GM12878 (cell line): ENCODE measurements around the gene SLC6A12. TPM values are rescaled to one million over a fixed set of nuclear protein-coding genes. Genes with fewer than 3 reads are reported as not detected.

Experiments used
- ATAC-seq: fragments of 200-7000 bp; cut with Tn5 transposase; 3 replicates; pipeline ENCODE4 v1.9.1; 2020; ENCODE audit warnings: mild to moderate bottlenecking, moderate library complexity
- BruUV-seq: library from RNA; stranded (reverse); fragments of 400-500 nt; replicated peaks from 2 replicates; lab custom pipeline; 2021; lab: Mats Ljungman, UMichigan
- CTCF ChIA-PET: fragments of 300-600 bp; sonication (Branson Sonifier 250); formaldehyde crosslinking; extraction: SDS; loops from one replicate; lab custom pipeline; 2021; ENCODE audit warnings: inconsistent platforms; lab: Yijun Ruan, JAX
- POLR2A ChIA-PET: fragments of 350-600 bp; formaldehyde crosslinking; extraction: SDS; loops from one replicate; lab custom pipeline; 2021; ENCODE audit warnings: inconsistent platforms; lab: Charles Lee
- RAD21 ChIA-PET: fragments of 300-600 bp; sonication (Branson Sonifier 250); formaldehyde crosslinking; loops from one replicate; lab custom pipeline; 2023; ENCODE audit warnings: antibody characterized with exemption; ENCODE audit not compliant: unreplicated experiment; lab: Charles Lee
- SMC1A ChIA-PET: fragments of 300-600 bp; sonication (Branson Sonifier 250); formaldehyde crosslinking; loops from one replicate; lab custom pipeline; 2023; ENCODE audit not compliant: unreplicated experiment, uncharacterized antibody; lab: Charles Lee
- DNase-seq: peaks from one replicate; pipeline ENCODE4 v3.0.0-alpha.2; 2011; ENCODE audit warnings: low read depth, low spot score
- FAIRE-seq: peaks from 3 replicates; lab custom pipeline; 2011; peaks lifted over from hg19 to GRCh38; lab: Jason Lieb, UNC
- H2AFZ ChIP-seq: 2 replicates; pipeline ENCODE4 v1.6.0; 2011; ENCODE audit warnings: low read depth, low read length, control low read depth; ENCODE audit not compliant: control insufficient read depth
- H3K27ac ChIP-seq: 2 replicates; pipeline ENCODE4 v1.5.1; 2011; ENCODE audit warnings: control low read depth; ENCODE audit not compliant: control insufficient read depth, insufficient read depth
- H3K27me3 ChIP-seq, 2 experiments: replicated peaks in 1 of 2; 2 replicates each; pipeline versions ENCODE4 v1.6.0 to v1.6.1; 2011; ENCODE audit warnings: low read length in 1 of 2; ENCODE audit not compliant: control insufficient read depth in 2 of 2, insufficient read depth in 2 of 2
- H3K36me3 ChIP-seq, 2 experiments: 2 replicates each; pipeline ENCODE4 v1.5.1; 2011; ENCODE audit warnings: low read length in 1 of 2; ENCODE audit not compliant: control insufficient read depth in 2 of 2, insufficient read depth in 2 of 2
- H3K4me1 ChIP-seq: 2 replicates; pipeline ENCODE4 v1.6.1; 2011; ENCODE audit warnings: mild to moderate bottlenecking, low read length, moderate library complexity, mixed read lengths; ENCODE audit not compliant: control insufficient read depth, insufficient read depth
- H3K4me2 ChIP-seq: 2 replicates; pipeline ENCODE4 v1.6.0; 2011; ENCODE audit warnings: control low read depth; ENCODE audit not compliant: control insufficient read depth, insufficient read depth
- H3K4me3 ChIP-seq: fragments of 200-600 bp; sonication (generic); 2 replicates; pipeline ENCODE4 v1.5.1; 2016
- H3K79me2 ChIP-seq: 2 replicates; pipeline ENCODE4 v1.6.0; 2011; ENCODE audit warnings: low read length; ENCODE audit not compliant: control insufficient read depth, insufficient read depth
- H3K9ac ChIP-seq: 2 replicates; pipeline ENCODE4 v1.8.0; 2011; ENCODE audit warnings: low read length, control low read depth, mixed read lengths; ENCODE audit not compliant: control insufficient read depth, insufficient read depth
- H3K9me3 ChIP-seq: replicated peaks from 3 replicates; pipeline ENCODE4 v1.5.1; 2011; ENCODE audit warnings: mild to moderate bottlenecking, low read length; ENCODE audit not compliant: control insufficient read depth, insufficient read depth
- H4K20me1 ChIP-seq: 2 replicates; pipeline ENCODE4 v1.6.0; 2011; ENCODE audit not compliant: control insufficient read depth, insufficient read depth
- HDAC2 ChIP-seq: fragments of 200-600 bp; sonication (generic); IDR thresholded peaks from 2 replicates; pipeline ENCODE4 v1.6.1; 2017
- IKZF2 ChIP-seq, 2 experiments: fragments of 450-650 bp; IDR thresholded peaks; 2 replicates each; pipeline ENCODE4 v1.6.1; 2017; ENCODE audit warnings: mild to moderate bottlenecking in 2 of 2, moderate library complexity in 2 of 2
- MTA2 ChIP-seq: fragments of 450-650 bp; IDR thresholded peaks from 2 replicates; pipeline ENCODE4 v1.6.1; 2016; ENCODE audit warnings: low read depth, mild to moderate bottlenecking, moderate library complexity
- NFIC ChIP-seq: IDR thresholded peaks from 2 replicates; pipeline ENCODE4 v1.6.1; 2012; ENCODE audit warnings: low read depth, mild to moderate bottlenecking, inconsistent platforms, low read length, moderate library complexity
- NR2C1 ChIP-seq: fragments of 450-650 bp; IDR thresholded peaks from 2 replicates; pipeline ENCODE4 v1.6.1; 2017; ENCODE audit warnings: antibody characterized with exemption, mild to moderate bottlenecking, moderate library complexity
- NRF1 ChIP-seq: conservative IDR thresholded peaks from 2 replicates; pipeline ENCODE4 v1.6.1; 2011; ENCODE audit warnings: mild to moderate bottlenecking, low read depth, low read length, improper control_type of control experiment
- TCF3 ChIP-seq: IDR thresholded peaks from 2 replicates; pipeline ENCODE4 v1.6.1; 2012; ENCODE audit warnings: low read depth, mild to moderate bottlenecking, low read length, borderline replicate concordance; ENCODE audit not compliant: insufficient read depth
- ZNF207 ChIP-seq: fragments of 450-650 bp; IDR thresholded peaks from 2 replicates; pipeline ENCODE4 v1.6.1; 2014; ENCODE audit warnings: antibody characterized with exemption, mild to moderate bottlenecking, borderline replicate concordance
- ZNF24 ChIP-seq: fragments of 450-650 bp; IDR thresholded peaks from 2 replicates; pipeline ENCODE4 v1.6.1; 2017; ENCODE audit warnings: antibody characterized with exemption, mild to moderate bottlenecking
- WGBS: methylation state at CpG from one replicate; pipeline ENCODE4 v1.1.6; 2016; ENCODE audit warnings: low lambda C conversion rate; ENCODE audit not compliant: insufficient replicate concordance, insufficient coverage; ENCODE audit errors: missing lambda C conversion rate; 5-methylcytosine and 5-hydroxymethylcytosine counted together
- in situ Hi-C: fragments of 300-500 bp; cut with MboI; formaldehyde crosslinking; loops from 9 replicates; pipeline ENCODE4 v1.14.3; 2018; ENCODE audit warnings: mixed read lengths
- intact Hi-C: fragments of 100-400 bp; cut with micrococcal nuclease; formaldehyde crosslinking; loops from one replicate; pipeline ENCODE4 v1.14.2; 2022; ENCODE audit not compliant: unreplicated experiment
- polyA plus RNA-seq, 11 experiments: library from polyadenylated mRNA; depleted of rRNA in 4 of 11; unstranded in 6 of 11; stranded (reverse) in 5 of 11; fragments of >200 nt; fragmentation: Nextera tagmentation in 4 of 11; fragmentation: Illumina TruSeq in 1 of 11; extraction: Ambion mirVana in 4 of 11; extraction: Trizol in 1 of 11; gene quantifications; 1 replicate in 1 of 11; 2 replicates in 10 of 11; pipeline versions ENCODE4 v1.2.1 to v1.2.3, GENCODE V29; 2011 to 2016; ENCODE audit warnings: inconsistent platforms in 2 of 11, missing spikeins in 2 of 11, low read depth in 1 of 11
- total RNA-seq, 4 experiments: library from RNA; depleted of rRNA in 3 of 4; stranded (reverse); fragments of >200 nt in 3 of 4; fragmentation: Illumina TruSeq in 1 of 4; extraction: Trizol in 1 of 4; gene quantifications; 2 replicates each; pipeline versions ENCODE4 v1.2.1 to v1.2.3, GENCODE V29; 2013 to 2021
- TF ChIP-seq, protein P1 (sequence below): IDR thresholded peaks from 2 replicates; pipeline ENCODE4 v1.6.1; 2011; ENCODE audit warnings: mild to moderate bottlenecking, low read depth, low read length, moderate library complexity; ENCODE audit not compliant: insufficient replicate concordance
- TF ChIP-seq, protein P2 (sequence below): fragments of 450-650 bp; IDR thresholded peaks from 2 replicates; pipeline ENCODE4 v1.6.1; 2014; ENCODE audit warnings: mild to moderate bottlenecking

SLC6A12 gene
- total and polyA plus RNA-seq, 10 of the 15 experiments (the other 5 are each of a cell fraction or from before 2014, with no cell fraction given): 0.06 to 0.11 (median 0.07) TPM; not detected in 7

DNA sequence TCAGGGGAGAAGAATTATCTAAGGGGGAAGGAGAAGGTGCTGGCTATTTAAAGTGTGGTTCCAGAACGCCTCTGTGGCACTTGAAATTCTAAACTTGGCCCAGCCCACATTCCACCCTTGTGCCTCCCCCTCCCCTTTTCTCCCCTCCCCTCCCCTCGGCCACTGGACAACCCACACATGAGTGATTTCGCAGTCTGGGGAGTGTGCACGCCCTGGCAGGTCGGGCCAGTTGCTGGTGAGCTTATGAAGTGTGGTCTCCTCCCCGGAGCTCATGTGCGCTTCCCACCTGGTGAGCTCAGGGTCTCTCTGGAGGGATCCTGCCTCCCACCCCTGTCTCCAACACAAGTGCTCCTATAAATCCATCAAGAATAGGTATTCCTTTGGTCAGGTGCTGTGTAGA, 48.9 kb upstream of the SLC6A12 start, which contains the start of gene SLC6A13:
TSS of gene SLC6A13 (minus strand) at position 20 of the 400 bp plus-strand sequence. CDS start 2,784 bp downstream, outside the sequence.
- H3K9me3 ChIP-seq: no peaks in the 10 kb centered on the region
- no peak within 1 kb of the TSS for H3K4me2 ChIP-seq
- ChIA-PET CTCF (interaction anchor here (1.0 kb wide), 1 partner anchor 43 kb away, joined by 4 read pairs; no protein-coding TSS in a partner anchor), POLR2A (no interaction called here), SMC1A (no interaction called here), RAD21 (no interaction called here)
- no peaks in the 10 kb centered on the region for H3K4me1 ChIP-seq
- no peaks in the 10 kb centered on the region for H4K20me1 ChIP-seq
- no peak for DNase-seq
- in situ Hi-C loops (no loop called here), intact Hi-C loops (no loop called here)
- no peak within 1 kb of the TSS for H3K9ac ChIP-seq
- no peak within 1 kb of the TSS for H3K27ac ChIP-seq
- no peaks in the 10 kb centered on the region for H3K79me2 ChIP-seq
- BruUV-seq: no TSS peak
- 70% methylated on average over 4 of the region's 7 CpGs for WGBS
- no peak for ATAC-seq
- peaks cover 0 to 4% of the 10 kb centered on the region in 2 experiments; a peak in 1 of 4 replicates for H3K27me3 ChIP-seq
- no peak within 1 kb of the TSS for H2AFZ ChIP-seq
- H3K36me3 ChIP-seq: no peaks in the 10 kb centered on the region
- no peak for FAIRE-seq
- H3K4me3 ChIP-seq: no peak within 1 kb of the TSS
- TF ChIP-seq HDAC2 (no peak), ZNF24 (no peak), ZNF207 (no peak), NRF1 (no peak), MTA2 (no peak), NR2C1 (no peak), IKZF2 (IDR thresholded peaks at IDR 0.05) (no peak), TCF3 (no peak), NFIC (no peak)
- TF ChIP-seq, protein P1, sequence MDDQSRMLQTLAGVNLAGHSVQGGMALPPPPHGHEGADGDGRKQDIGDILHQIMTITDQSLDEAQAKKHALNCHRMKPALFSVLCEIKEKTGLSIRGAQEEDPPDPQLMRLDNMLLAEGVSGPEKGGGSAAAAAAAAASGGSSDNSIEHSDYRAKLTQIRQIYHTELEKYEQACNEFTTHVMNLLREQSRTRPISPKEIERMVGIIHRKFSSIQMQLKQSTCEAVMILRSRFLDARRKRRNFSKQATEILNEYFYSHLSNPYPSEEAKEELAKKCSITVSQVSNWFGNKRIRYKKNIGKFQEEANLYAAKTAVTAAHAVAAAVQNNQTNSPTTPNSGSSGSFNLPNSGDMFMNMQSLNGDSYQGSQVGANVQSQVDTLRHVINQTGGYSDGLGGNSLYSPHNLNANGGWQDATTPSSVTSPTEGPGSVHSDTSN: no peak
- TF ChIP-seq, protein P2, sequence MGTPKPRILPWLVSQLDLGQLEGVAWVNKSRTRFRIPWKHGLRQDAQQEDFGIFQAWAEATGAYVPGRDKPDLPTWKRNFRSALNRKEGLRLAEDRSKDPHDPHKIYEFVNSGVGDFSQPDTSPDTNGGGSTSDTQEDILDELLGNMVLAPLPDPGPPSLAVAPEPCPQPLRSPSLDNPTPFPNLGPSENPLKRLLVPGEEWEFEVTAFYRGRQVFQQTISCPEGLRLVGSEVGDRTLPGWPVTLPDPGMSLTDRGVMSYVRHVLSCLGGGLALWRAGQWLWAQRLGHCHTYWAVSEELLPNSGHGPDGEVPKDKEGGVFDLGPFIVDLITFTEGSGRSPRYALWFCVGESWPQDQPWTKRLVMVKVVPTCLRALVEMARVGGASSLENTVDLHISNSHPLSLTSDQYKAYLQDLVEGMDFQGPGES: no peak
